ENCODE measurements around the gene SLC35E3. TPM values are rescaled to one million over a fixed set of nuclear protein-coding genes. Genes with fewer than 3 reads are reported as not detected.
"Not testable (repeated sequence)": the region's sequence is repeated elsewhere in the genome, so short reads cannot be mapped to it uniquely, and the experiment has no call there.

The SLC35E3 gene
- total and polyA plus RNA-seq, 7 donors = 2.9 to 7.5 (median 4.2) TPM

DNA sequence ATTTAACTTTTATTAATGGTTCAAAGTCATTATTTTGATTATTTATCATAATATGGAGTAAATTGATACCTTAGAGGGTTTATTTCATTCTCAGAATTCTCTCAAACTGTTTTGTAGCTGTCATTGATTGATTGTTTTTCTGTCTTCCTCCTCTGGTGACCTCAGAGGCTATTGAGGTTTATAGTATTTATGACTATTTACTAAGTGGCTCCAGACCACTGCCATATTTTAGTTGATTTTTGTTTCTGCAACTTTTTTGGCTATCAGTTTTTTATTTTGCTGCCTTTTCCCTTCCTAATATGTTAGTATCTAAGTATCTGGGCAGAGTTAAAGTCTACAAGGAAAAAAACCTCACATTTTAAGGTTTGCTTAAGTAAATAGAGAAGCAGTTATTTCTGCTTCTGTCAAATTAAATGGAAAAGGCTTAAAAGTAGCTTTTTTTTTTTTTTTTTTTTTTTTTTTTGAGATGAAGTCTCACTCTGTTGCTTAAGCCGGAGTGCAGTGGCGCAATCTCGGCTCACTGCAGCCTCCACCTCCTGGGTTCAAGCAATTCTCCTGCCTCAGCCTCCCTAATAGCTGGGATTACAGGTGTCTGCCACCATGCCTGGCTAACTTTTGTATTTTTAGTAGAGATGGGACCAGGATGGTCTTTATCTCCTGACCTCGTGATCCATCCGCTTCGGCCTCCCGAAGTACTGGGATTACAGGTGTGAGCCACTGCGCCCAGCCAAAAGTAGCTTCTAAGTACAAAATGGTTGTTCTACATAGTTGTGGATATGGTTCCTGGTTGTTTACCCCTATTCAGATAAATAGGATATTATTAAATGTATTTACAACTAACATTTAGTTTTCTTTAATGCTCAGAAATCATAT, 70.2 kb downstream of the SLC35E3 start:
- WGBS, 3 donors = 95 to 98% (median 98%) methylated on average over 8 of the region's 8 CpGs
- TF ChIP-seq, protein P1, sequence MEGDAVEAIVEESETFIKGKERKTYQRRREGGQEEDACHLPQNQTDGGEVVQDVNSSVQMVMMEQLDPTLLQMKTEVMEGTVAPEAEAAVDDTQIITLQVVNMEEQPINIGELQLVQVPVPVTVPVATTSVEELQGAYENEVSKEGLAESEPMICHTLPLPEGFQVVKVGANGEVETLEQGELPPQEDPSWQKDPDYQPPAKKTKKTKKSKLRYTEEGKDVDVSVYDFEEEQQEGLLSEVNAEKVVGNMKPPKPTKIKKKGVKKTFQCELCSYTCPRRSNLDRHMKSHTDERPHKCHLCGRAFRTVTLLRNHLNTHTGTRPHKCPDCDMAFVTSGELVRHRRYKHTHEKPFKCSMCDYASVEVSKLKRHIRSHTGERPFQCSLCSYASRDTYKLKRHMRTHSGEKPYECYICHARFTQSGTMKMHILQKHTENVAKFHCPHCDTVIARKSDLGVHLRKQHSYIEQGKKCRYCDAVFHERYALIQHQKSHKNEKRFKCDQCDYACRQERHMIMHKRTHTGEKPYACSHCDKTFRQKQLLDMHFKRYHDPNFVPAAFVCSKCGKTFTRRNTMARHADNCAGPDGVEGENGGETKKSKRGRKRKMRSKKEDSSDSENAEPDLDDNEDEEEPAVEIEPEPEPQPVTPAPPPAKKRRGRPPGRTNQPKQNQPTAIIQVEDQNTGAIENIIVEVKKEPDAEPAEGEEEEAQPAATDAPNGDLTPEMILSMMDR (IDR thresholded peaks at IDR 0.05) = no peak
- peaks cover 37% of the 10 kb centered on the region for H3K4me1 ChIP-seq
- no peak overlapping the region for H3K27ac ChIP-seq
- H3K4me3 ChIP-seq = peak overlapping the region; percentile 93
- no peaks in the 10 kb centered on the region for H3K27me3 ChIP-seq (ENCODE audit: insufficient read depth in 3 of 3, low read length in 2 of 3)
- DNase-seq (no peak), ATAC-seq (no peak)
- peaks cover 0 to 100% of the 10 kb centered on the region in 2 donors for H3K36me3 ChIP-seq (ENCODE audit: insufficient read depth in 1 of 2, low read depth in 1 of 2)
- intact Hi-C loops (cut with DNase I) = no loop called here
- H3K9me3 ChIP-seq = no peaks in the 10 kb centered on the region

- WGBS, 3 donors = 83 to 89% (median 85%) methylated on average over 13 of the region's 13 CpGs
These were observed 73.5 kb downstream of the SLC35E3 start for GRCh38 chr12:68819481-68819880.

DNA sequence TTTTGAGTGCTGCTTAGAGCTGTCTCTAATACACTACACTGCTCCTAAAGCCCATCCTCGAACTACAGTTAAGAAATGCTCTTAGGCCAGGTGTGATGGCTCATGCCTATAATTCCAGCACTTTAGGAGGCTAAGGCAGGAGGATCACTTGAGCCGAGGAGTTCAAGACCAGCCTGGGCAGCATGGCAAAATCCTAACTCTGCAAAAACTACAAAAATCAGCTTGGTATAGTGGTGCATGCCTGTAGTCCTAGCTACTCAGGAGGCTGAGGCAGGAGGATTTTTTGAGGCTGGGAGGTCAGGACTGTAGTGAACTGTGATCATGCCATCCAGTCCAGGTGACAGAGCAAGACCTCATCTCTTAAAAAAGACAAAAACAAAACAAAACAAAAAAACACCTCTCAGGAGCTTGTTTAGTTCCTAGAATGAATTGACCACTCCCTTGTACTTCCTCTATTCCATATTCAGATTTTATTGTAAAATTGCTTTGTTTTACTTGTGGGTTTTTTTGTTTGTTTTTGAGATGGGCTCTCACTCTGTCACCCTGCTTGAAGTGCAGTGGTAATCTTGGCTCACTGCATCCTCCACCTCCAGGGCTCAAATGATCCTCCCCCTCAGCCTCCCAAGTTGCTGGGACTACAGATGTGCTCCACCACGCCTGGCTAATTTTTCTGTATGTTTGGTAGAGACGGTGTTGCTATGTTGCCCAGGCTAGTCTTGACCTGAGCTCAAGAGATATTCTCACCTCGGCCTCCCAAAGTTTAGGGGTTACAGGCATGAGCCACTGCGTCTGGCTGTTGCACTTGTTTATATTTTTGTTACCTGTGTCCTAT, 75.6 kb downstream of the SLC35E3 start:
- no peaks in the 10 kb centered on the region for H3K4me1 ChIP-seq
- no peaks in the 10 kb centered on the region for H3K27me3 ChIP-seq (ENCODE audit: insufficient read depth in 3 of 3, low read length in 2 of 3)
- peak in 1 of 4 donors; percentile 23 for ATAC-seq
- intact Hi-C loops (cut with DNase I) = no loop called here
- H3K27ac ChIP-seq = no peak overlapping the region
- TF ChIP-seq, protein P1 (IDR thresholded peaks at IDR 0.05) = no peak
- peaks cover 0 to 100% of the 10 kb centered on the region in 2 donors for H3K36me3 ChIP-seq (ENCODE audit: insufficient read depth in 1 of 2, low read depth in 1 of 2)
- H3K4me3 ChIP-seq = no peak overlapping the region
- no peaks in the 10 kb centered on the region for H3K9me3 ChIP-seq
- no peak for DNase-seq
- 91 to 94% (median 92%) methylated on average over 6 of the region's 6 CpGs for WGBS, 3 donors

More at GRCh38 chr12:68819481-68819880, 73.5 kb downstream of the SLC35E3 start:
- Histone ChIP-seq H3K36me3 (ENCODE audit: insufficient read depth in 1 of 2, low read depth in 1 of 2) (peaks cover 0 to 100% of the 10 kb centered on the region in 2 donors), H3K4me1 (peaks cover 12% of the 10 kb centered on the region)
- intact Hi-C loops (cut with DNase I); H3K9me3 ChIP-seq; H3K27ac ChIP-seq; DNase-seq; H3K4me3 ChIP-seq; H3K27me3 ChIP-seq (ENCODE audit: insufficient read depth in 3 of 3, low read length in 2 of 3); ATAC-seq: not testable (repeated sequence)

- no peaks in the 10 kb centered on the region for H3K9me3 ChIP-seq
- TF ChIP-seq, protein P1 (IDR thresholded peaks at IDR 0.05) = no peak
- ATAC-seq (no peak), DNase-seq (no peak)
- intact Hi-C loops (cut with DNase I) = no loop called here
- no peak overlapping the region for H3K27ac ChIP-seq
- H3K27me3 ChIP-seq (ENCODE audit: insufficient read depth in 3 of 3, low read length in 2 of 3) = no peaks in the 10 kb centered on the region
- no peaks in the 10 kb centered on the region for H3K4me1 ChIP-seq
- H3K36me3 ChIP-seq (ENCODE audit: insufficient read depth in 1 of 2, low read depth in 1 of 2) = peaks cover 0 to 100% of the 10 kb centered on the region in 2 donors
- WGBS, 3 donors = 86 to 93% (median 89%) methylated on average over 3 of the region's 3 CpGs
- no peak overlapping the region for H3K4me3 ChIP-seq
These were observed 77.7 kb downstream of the SLC35E3 start for GRCh38 chr12:68823696-68824095.

- DNase-seq (no peak), ATAC-seq (no peak)
- Histone ChIP-seq H3K36me3 (ENCODE audit: insufficient read depth in 1 of 2, low read depth in 1 of 2) (peaks cover 0 to 100% of the 10 kb centered on the region in 2 donors), H3K27ac (no peak overlapping the region), H3K4me1 (no peaks in the 10 kb centered on the region), H3K27me3 (ENCODE audit: insufficient read depth in 3 of 3, low read length in 2 of 3) (no peaks in the 10 kb centered on the region), H3K4me3 (no peak overlapping the region), H3K9me3 (no peaks in the 10 kb centered on the region)
- intact Hi-C loops (cut with DNase I) = no loop called here
- TF ChIP-seq, protein P1 (IDR thresholded peaks at IDR 0.05) = no peak
- 95 to 99% (median 98%) methylated on average over 5 of the region's 5 CpGs for WGBS, 3 donors
These were observed 78.2 kb downstream of the SLC35E3 start for GRCh38 chr12:68824131-68824530.
